Neural cell (in vitro differentiated cells): Measurements from ENCODE around the gene PHB1.

Source experiments
- EP300 ChIP-seq: fragments of 450-650 bp; conservative IDR thresholded peaks from 2 replicates; pipeline ENCODE4 v1.6.1; 2014; ENCODE audit warnings: antibody characterized with exemption, mild to moderate bottlenecking, moderate library complexity; ENCODE audit not compliant: poor library complexity, severe bottlenecking
- EZH2 ChIP-seq: fragments of 200-600, 300-800 bp; shearing (Covaris generic), sonication (generic); IDR thresholded peaks from 2 replicates; pipeline ENCODE4 v1.6.1; 2014; ENCODE audit warnings: antibody characterized with exemption, low read length, borderline replicate concordance, mild to moderate bottlenecking; ENCODE audit not compliant: insufficient read depth, poor library complexity, severe bottlenecking
- POLR2AphosphoS5 ChIP-seq: IDR thresholded peaks from 2 replicates; pipeline ENCODE4 v1.6.1; 2012
- RAD21 ChIP-seq: fragments of 450-650 bp; conservative IDR thresholded peaks from 2 replicates; pipeline ENCODE4 v1.6.1; 2014; ENCODE audit warnings: antibody characterized with exemption, mild to moderate bottlenecking, moderate library complexity
- TAF1 ChIP-seq: IDR thresholded peaks from 2 replicates; pipeline ENCODE4 v1.6.1; 2012; ENCODE audit warnings: low read depth
- TF ChIP-seq, protein P1 (sequence below): fragments of 450-650 bp; IDR thresholded peaks from 2 replicates; pipeline ENCODE4 v1.5.1; 2014; ENCODE audit warnings: antibody characterized with exemption, mild to moderate bottlenecking, moderate library complexity; ENCODE audit not compliant: poor library complexity, severe bottlenecking

DNA sequence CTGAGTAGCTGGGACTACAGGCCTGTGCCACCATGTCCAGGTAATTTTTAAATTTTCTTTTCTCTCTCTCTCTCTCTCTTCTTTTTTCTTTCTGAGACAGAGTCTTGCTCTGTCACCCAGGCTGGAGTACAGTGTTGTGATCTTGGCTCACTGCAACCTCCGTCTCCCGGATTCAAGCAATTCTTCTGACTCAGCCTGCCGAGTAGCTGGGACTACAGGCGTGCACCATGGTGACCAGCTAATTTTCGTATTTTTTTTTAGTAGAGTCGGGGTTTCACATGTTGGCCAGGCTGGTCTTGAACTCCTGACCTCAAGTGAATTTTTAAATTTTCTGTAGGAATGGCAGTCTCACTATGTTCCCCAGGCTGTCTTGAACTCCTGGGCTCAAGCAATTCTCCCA is 41.6 kb downstream of the PHB1 start:
- TF ChIP-seq, protein P1, sequence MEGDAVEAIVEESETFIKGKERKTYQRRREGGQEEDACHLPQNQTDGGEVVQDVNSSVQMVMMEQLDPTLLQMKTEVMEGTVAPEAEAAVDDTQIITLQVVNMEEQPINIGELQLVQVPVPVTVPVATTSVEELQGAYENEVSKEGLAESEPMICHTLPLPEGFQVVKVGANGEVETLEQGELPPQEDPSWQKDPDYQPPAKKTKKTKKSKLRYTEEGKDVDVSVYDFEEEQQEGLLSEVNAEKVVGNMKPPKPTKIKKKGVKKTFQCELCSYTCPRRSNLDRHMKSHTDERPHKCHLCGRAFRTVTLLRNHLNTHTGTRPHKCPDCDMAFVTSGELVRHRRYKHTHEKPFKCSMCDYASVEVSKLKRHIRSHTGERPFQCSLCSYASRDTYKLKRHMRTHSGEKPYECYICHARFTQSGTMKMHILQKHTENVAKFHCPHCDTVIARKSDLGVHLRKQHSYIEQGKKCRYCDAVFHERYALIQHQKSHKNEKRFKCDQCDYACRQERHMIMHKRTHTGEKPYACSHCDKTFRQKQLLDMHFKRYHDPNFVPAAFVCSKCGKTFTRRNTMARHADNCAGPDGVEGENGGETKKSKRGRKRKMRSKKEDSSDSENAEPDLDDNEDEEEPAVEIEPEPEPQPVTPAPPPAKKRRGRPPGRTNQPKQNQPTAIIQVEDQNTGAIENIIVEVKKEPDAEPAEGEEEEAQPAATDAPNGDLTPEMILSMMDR, result no peak
- TF ChIP-seq POLR2AphosphoS5, result no peak
- no peak for TF ChIP-seq TAF1
- TF ChIP-seq EZH2, result no peak
- no peak for TF ChIP-seq RAD21
- no peak for TF ChIP-seq EP300
